Trophoblast cell (in vitro differentiated cells and primary cell): ENCODE results near the gene NR6A1.

Experiments
- DNase-seq, 2 donors: peaks; one replicate each; pipeline ENCODE4 v3.0.0-alpha.2; 2016
- H2AFZ ChIP-seq: 2 replicates; pipeline ENCODE4 v1.6.1; 2013; ENCODE audit warnings: low read length, moderate library complexity, mild to moderate bottlenecking; ENCODE audit not compliant: insufficient read depth, poor library complexity
- H2AK5ac ChIP-seq: 2 replicates; pipeline ENCODE4 v1.6.1; 2013; ENCODE audit warnings: mild to moderate bottlenecking, low read length
- H2BK120ac ChIP-seq: 2 replicates; pipeline ENCODE4 v1.6.1; 2013; ENCODE audit warnings: low read length, mild to moderate bottlenecking, moderate library complexity; ENCODE audit not compliant: insufficient read depth, poor library complexity
- H2BK12ac ChIP-seq: 2 replicates; pipeline ENCODE4 v1.6.1; 2013; ENCODE audit warnings: mild to moderate bottlenecking, low read length, moderate library complexity
- H2BK5ac ChIP-seq: 2 replicates; pipeline ENCODE4 v1.6.1; 2013; ENCODE audit warnings: low read length, low read depth, moderate library complexity, mild to moderate bottlenecking; ENCODE audit not compliant: poor library complexity
- H3K14ac ChIP-seq: 2 replicates; pipeline ENCODE4 v1.6.1; 2013; ENCODE audit warnings: mild to moderate bottlenecking, low read length
- H3K18ac ChIP-seq: 2 replicates; pipeline ENCODE4 v1.6.1; 2013; ENCODE audit warnings: mild to moderate bottlenecking, low read length
- H3K23ac ChIP-seq: 2 replicates; pipeline ENCODE4 v1.6.1; 2013; ENCODE audit warnings: low read length
- H3K27ac ChIP-seq: 2 replicates; pipeline ENCODE4 v1.5.1; 2013; ENCODE audit warnings: low read depth, mild to moderate bottlenecking, inconsistent platforms, low read length, moderate library complexity
- H3K27me3 ChIP-seq: 2 replicates; pipeline ENCODE4 v1.6.1; 2013; ENCODE audit warnings: inconsistent platforms, mild to moderate bottlenecking, low read length, moderate library complexity; ENCODE audit not compliant: insufficient read depth
- H3K36me3 ChIP-seq, 2 experiments: 1 replicate in 1 of 2; 2 replicates in 1 of 2; pipeline ENCODE4 v1.6.1; 2013; ENCODE audit warnings: low read length in 2 of 2, mild to moderate bottlenecking in 2 of 2, moderate library complexity in 1 of 2; ENCODE audit not compliant: insufficient read depth in 2 of 2, control insufficient read depth in 1 of 2
- H3K4ac ChIP-seq: 2 replicates; pipeline ENCODE4 v1.6.1; 2013; ENCODE audit warnings: low read depth, mild to moderate bottlenecking, low read length, moderate library complexity
- H3K4me1 ChIP-seq, 2 experiments: 1 replicate in 1 of 2; 2 replicates in 1 of 2; pipeline ENCODE4 v1.6.1; 2013; ENCODE audit warnings: low read length in 2 of 2, mild to moderate bottlenecking in 2 of 2, moderate library complexity in 1 of 2; ENCODE audit not compliant: insufficient read depth in 2 of 2, control insufficient read depth in 1 of 2
- H3K4me2 ChIP-seq: 2 replicates; pipeline ENCODE4 v1.6.1; 2013; ENCODE audit warnings: inconsistent platforms, mild to moderate bottlenecking, low read length, moderate library complexity
- H3K4me3 ChIP-seq: 2 replicates; pipeline ENCODE4 v1.5.1; 2013; ENCODE audit warnings: mild to moderate bottlenecking, low read depth, low read length, inconsistent platforms
- H3K79me1 ChIP-seq: one replicate; pipeline ENCODE4 v1.6.1; 2013; ENCODE audit warnings: low read length
- H3K79me2 ChIP-seq: 2 replicates; pipeline ENCODE4 v1.6.1; 2013; ENCODE audit warnings: low read length, mild to moderate bottlenecking; ENCODE audit not compliant: control insufficient read depth, insufficient read depth, poor library complexity
- H3K9ac ChIP-seq: 2 replicates; pipeline ENCODE4 v1.6.1; 2013; ENCODE audit warnings: mild to moderate bottlenecking, low read length
- H3K9me3 ChIP-seq: 2 replicates; pipeline ENCODE4 v1.6.1; 2013; ENCODE audit warnings: low read depth, mild to moderate bottlenecking, control low read depth, inconsistent platforms, low read length; ENCODE audit not compliant: insufficient read depth
- H4K12ac ChIP-seq: 2 replicates; pipeline ENCODE4 v1.6.1; 2013; ENCODE audit warnings: low read depth, mild to moderate bottlenecking, low read length, moderate library complexity
- H4K8ac ChIP-seq: 2 replicates; pipeline ENCODE4 v1.6.1; 2013; ENCODE audit warnings: low read depth, mild to moderate bottlenecking, low read length, moderate library complexity
- H4K91ac ChIP-seq: one replicate; pipeline ENCODE4 v1.6.1; 2013; ENCODE audit warnings: low read depth, mild to moderate bottlenecking, low read length, moderate library complexity
- WGBS: extraction: QIAGEN DNeasy Blood & Tissue Kit; methylation state at CpG from one replicate; pipeline ENCODE4 v1.1.7; 2013; ENCODE audit warnings: missing lambda C conversion rate; ENCODE audit not compliant: insufficient read length, insufficient coverage; ENCODE audit errors: extremely low coverage; 5-methylcytosine and 5-hydroxymethylcytosine counted together

The NR6A1 gene

GRCh38 chr9:124527781-124528180 is 243.3 kb downstream of the NR6A1 start:
- H3K27ac ChIP-seq = no peak overlapping the region
- H3K79me2 ChIP-seq = no peaks in the 10 kb centered on the region
- no peak overlapping the region for H2AFZ ChIP-seq
- no peak overlapping the region for H4K12ac ChIP-seq
- no peak overlapping the region for H4K8ac ChIP-seq
- no peak overlapping the region for H2BK12ac ChIP-seq
- no peak overlapping the region for H3K4me3 ChIP-seq
- H2BK5ac ChIP-seq = no peak overlapping the region
- H3K27me3 ChIP-seq = no peaks in the 10 kb centered on the region
- H3K18ac ChIP-seq = no peak overlapping the region
- H2AK5ac ChIP-seq = no peak overlapping the region
- WGBS = no CpG with 5 or more reads among the region's 3 CpGs
- no peak overlapping the region for H3K4me2 ChIP-seq
- H3K79me1 ChIP-seq = no peaks in the 10 kb centered on the region
- no peaks in the 10 kb centered on the region for H3K9me3 ChIP-seq
- no peak for DNase-seq
- no peak overlapping the region for H3K14ac ChIP-seq
- H3K23ac ChIP-seq = no peak overlapping the region
- no peak overlapping the region for H2BK120ac ChIP-seq
- H3K9ac ChIP-seq = no peak overlapping the region
- H4K91ac ChIP-seq = no peak overlapping the region
- peaks cover 4 to 16% of the 10 kb centered on the region in 2 experiments for H3K36me3 ChIP-seq
- H3K4ac ChIP-seq = no peak overlapping the region
- H3K4me1 ChIP-seq = peaks cover 0 to under 1% of the 10 kb centered on the region in 2 experiments

- H4K12ac ChIP-seq = no peak overlapping the region
- H2BK120ac ChIP-seq = no peak overlapping the region
Measured at GRCh38 chr9:124526174-124526573, 244.9 kb downstream of the NR6A1 start.

GRCh38 chr9:124522121-124523098 is 248.7 kb downstream of the NR6A1 start:
- peaks cover 5% of the 10 kb centered on the region for H3K79me2 ChIP-seq
- DNase-seq = no peak
- no peak overlapping the region for H2AK5ac ChIP-seq
- H3K4ac ChIP-seq = no peak overlapping the region
- H3K79me1 ChIP-seq = peaks cover 17% of the 10 kb centered on the region
- H2BK5ac ChIP-seq = no peak overlapping the region
- no peak overlapping the region for H4K8ac ChIP-seq
- no peaks in the 10 kb centered on the region for H3K27me3 ChIP-seq
- H2BK12ac ChIP-seq = peak overlapping the region; percentile 28
- H4K12ac ChIP-seq = no peak overlapping the region
- H3K9me3 ChIP-seq = no peaks in the 10 kb centered on the region
- no peak overlapping the region for H3K14ac ChIP-seq
- no peak overlapping the region for H2AFZ ChIP-seq
- H3K4me3 ChIP-seq = no peak overlapping the region
- H2BK120ac ChIP-seq = no peak overlapping the region
- H3K9ac ChIP-seq = no peak overlapping the region
- no peak overlapping the region for H3K4me2 ChIP-seq
- peaks cover 6 to 18% of the 10 kb centered on the region in 2 experiments for H3K36me3 ChIP-seq
- peak overlapping the region; percentile 32 for H4K91ac ChIP-seq
- H3K23ac ChIP-seq = no peak overlapping the region
- no peak overlapping the region for H3K27ac ChIP-seq
- no CpG with 5 or more reads among the region's 7 CpGs for WGBS
- H3K18ac ChIP-seq = no peak overlapping the region
- peaks cover 14 to 28% of the 10 kb centered on the region in 2 experiments for H3K4me1 ChIP-seq

More at GRCh38 chr9:124526174-124526573, 244.9 kb downstream of the NR6A1 start:
- H3K14ac ChIP-seq = no peak overlapping the region
- no peak overlapping the region for H2BK12ac ChIP-seq
- peaks cover 1% of the 10 kb centered on the region for H3K79me1 ChIP-seq
- no peaks in the 10 kb centered on the region for H3K9me3 ChIP-seq
- H2AFZ ChIP-seq = no peak overlapping the region
- peak in 1 of 2 donors; percentile 43 for DNase-seq
- peaks cover under 1% of the 10 kb centered on the region for H3K79me2 ChIP-seq
- peaks cover 2 to 10% of the 10 kb centered on the region in 2 experiments for H3K4me1 ChIP-seq
- WGBS = no CpG with 5 or more reads among the region's 2 CpGs
- H3K27me3 ChIP-seq = no peaks in the 10 kb centered on the region
- no peak overlapping the region for H4K8ac ChIP-seq
- H3K18ac ChIP-seq = no peak overlapping the region
- no peak overlapping the region for H4K91ac ChIP-seq
- no peak overlapping the region for H3K4me3 ChIP-seq
- no peak overlapping the region for H3K9ac ChIP-seq
- H3K23ac ChIP-seq = no peak overlapping the region
- no peak overlapping the region for H3K4ac ChIP-seq
- H3K4me2 ChIP-seq = no peak overlapping the region
- H3K27ac ChIP-seq = no peak overlapping the region
- no peak overlapping the region for H2BK5ac ChIP-seq
- H2AK5ac ChIP-seq = no peak overlapping the region
- H3K36me3 ChIP-seq = peaks cover 5 to 15% of the 10 kb centered on the region in 2 experiments

- Histone ChIP-seq H2AK5ac (peak overlapping the region; percentile 85), H3K9ac (no peak overlapping the region), H2BK120ac (peak overlapping the region; percentile 85), H2AFZ (peak overlapping the region; percentile 27), H2BK5ac (peak overlapping the region; percentile 45), H4K12ac (peak overlapping the region; percentile 22), H3K4me3 (no peak overlapping the region), H3K79me2 (peaks cover 5% of the 10 kb centered on the region), H3K79me1 (peaks cover 21% of the 10 kb centered on the region), H3K18ac (peak overlapping the region; percentile 69), H3K9me3 (no peaks in the 10 kb centered on the region), H4K91ac (peak overlapping the region; percentile 92), H2BK12ac (peak overlapping the region; percentile 90), H3K4ac (peak overlapping the region; percentile 41), H3K14ac (peak overlapping the region; percentile 61), H3K23ac (no peak overlapping the region), H3K4me2 (no peak overlapping the region), H3K27me3 (no peaks in the 10 kb centered on the region), H3K4me1 (peaks cover 14 to 33% of the 10 kb centered on the region in 2 experiments), H4K8ac (peak overlapping the region; percentile 51), H3K36me3 (peaks cover 4 to 11% of the 10 kb centered on the region in 2 experiments), H3K27ac (peak overlapping the region; percentile 83)
- WGBS = no CpG with 5 or more reads among the region's 3 CpGs
- no peak for DNase-seq
Measured at GRCh38 chr9:124521142-124521541, 250.0 kb downstream of the NR6A1 start.
